K562 (cell line): ENCODE measurements around the gene TCEAL8. TPM values are rescaled to one million over a fixed set of nuclear protein-coding genes. Genes with fewer than 3 reads are reported as not detected.

Experiments
- ARID1B ChIP-seq: fragments of 450-650 bp; IDR thresholded peaks from 2 replicates; pipeline ENCODE4 v1.6.1; 2016; ENCODE audit warnings: antibody characterized with exemption, mild to moderate bottlenecking, inconsistent platforms
- BRCA1 ChIP-seq, 2 experiments: fragments of 450-650 bp in 1 of 2; sonication (generic) in 1 of 2; formaldehyde crosslinking in 1 of 2; IDR thresholded peaks; 2 replicates each; pipeline versions ENCODE4 v1.5.0 to v1.6.1; 2017 to 2020; ENCODE audit warnings: mild to moderate bottlenecking in 1 of 2, missing genetic modification reagents in 1 of 2
- CBX2 ChIP-seq: fragments of 200-600 bp; sonication (generic); IDR thresholded peaks from one replicate; pipeline ENCODE4 v1.6.1; 2012; ENCODE audit warnings: mild to moderate bottlenecking, low read length, inconsistent platforms; ENCODE audit not compliant: insufficient read depth, poor library complexity, severe bottlenecking
- HNRNPL ChIP-seq: fragments of 200-400 bp; formaldehyde crosslinking; IDR thresholded peaks from 2 replicates; pipeline ENCODE4 v1.6.1; 2017; ENCODE audit warnings: low read depth, mild to moderate bottlenecking, low read length
- MAFK ChIP-seq: IDR thresholded peaks from 2 replicates; pipeline ENCODE4 v1.6.1; 2011; ENCODE audit warnings: low read length, improper control_type of control experiment
- RREB1 ChIP-seq: fragments of 250-450 bp; sonication (Bioruptor Pico); IDR thresholded peaks from 2 replicates; pipeline ENCODE4 v1.4.0; 2020
- SP1 ChIP-seq: sonication (generic); formaldehyde crosslinking; IDR thresholded peaks from 2 replicates; pipeline ENCODE4 v1.8.1; 2022; ENCODE audit warnings: mild to moderate bottlenecking, missing genetic modification reagents
- ZBTB9 ChIP-seq: fragments of 450-650 bp; formaldehyde crosslinking; IDR thresholded peaks from 2 replicates; pipeline ENCODE4 v1.4.0; 2020; ENCODE audit warnings: mild to moderate bottlenecking, moderate library complexity
- ZKSCAN1 ChIP-seq: fragments of 150-350 bp; IDR thresholded peaks from 2 replicates; pipeline ENCODE4 v1.6.1; 2016; ENCODE audit warnings: low read depth, low read length
- ZMIZ1 ChIP-seq, 2 experiments: fragments of 150-350 bp in 1 of 2; IDR thresholded peaks; 2 replicates each; pipeline ENCODE4 v1.6.1; 2012 to 2016; ENCODE audit warnings: low read depth in 2 of 2, low read length in 2 of 2, mild to moderate bottlenecking in 1 of 2, moderate library complexity in 1 of 2
- ZNF12 ChIP-seq: sonication (generic); formaldehyde crosslinking; IDR thresholded peaks from 2 replicates; pipeline ENCODE4 v1.4.0; 2020; ENCODE audit warnings: mild to moderate bottlenecking, missing genetic modification reagents
- ZNF124 ChIP-seq: sonication (generic); formaldehyde crosslinking; IDR thresholded peaks from 2 replicates; pipeline ENCODE4 v1.8.1; 2022; ENCODE audit warnings: missing genetic modification reagents
- ZSCAN32 ChIP-seq: fragments of 450-650 bp; formaldehyde crosslinking; IDR thresholded peaks from 2 replicates; pipeline ENCODE4 v1.4.0; 2020; ENCODE audit warnings: mild to moderate bottlenecking, moderate library complexity
- polyA plus RNA-seq, 8 experiments: library from polyadenylated mRNA; depleted of rRNA in 4 of 8; stranded (reverse) in 5 of 8; unstranded in 3 of 8; fragments of >200 nt; fragmentation: Nextera tagmentation in 2 of 8; fragmentation: Illumina TruSeq in 1 of 8; extraction: Ambion mirVana in 2 of 8; extraction: Trizol in 1 of 8; gene quantifications; 2 replicates each; pipeline versions ENCODE4 v1.2.1 to v1.2.3, GENCODE V29; 2011 to 2014; ENCODE audit warnings: inconsistent platforms in 1 of 8, missing spikeins in 1 of 8
- total RNA-seq, 7 experiments: library from RNA; depleted of rRNA in 6 of 7; stranded (reverse); fragments of >200 nt in 6 of 7; fragmentation: Illumina TruSeq in 2 of 7; extraction: Trizol in 2 of 7; gene quantifications; 2 replicates each; pipeline versions ENCODE4 v1.2.1 to v1.2.3, GENCODE V29; 2011 to 2021; ENCODE audit warnings: low replicate concordance in 1 of 7

The TCEAL8 gene
- total and polyA plus RNA-seq, 9 of the 15 experiments (the other 6 are each of a cell fraction or from before 2014, with no cell fraction given), result 49.0 to 178 (median 101) TPM

GRCh38 chrX:103211012-103211715 lies 43.8 kb downstream of the TCEAL8 start (continued):
- no peak for TF ChIP-seq SP1 (CRISPR knock-in tag)
- no peak for TF ChIP-seq ZMIZ1 (IDR thresholded peaks at IDR 0.05; ENCODE audit: low read depth in 2 of 2, low read length in 2 of 2)
- TF ChIP-seq MAFK, result no peak
- TF ChIP-seq ARID1B, result no peak
- TF ChIP-seq HNRNPL, result no peak
- no peak for TF ChIP-seq ZSCAN32 (CRISPR knock-in tag)
- 0 out of 2 replicates have a peak, but pooled peaks have one; percentile 17 for TF ChIP-seq ZBTB9 (CRISPR knock-in tag)
- no peak for TF ChIP-seq ZNF12
- no peak for TF ChIP-seq RREB1
- no peak for TF ChIP-seq CBX2
- TF ChIP-seq ZNF124 (CRISPR knock-in tag), result no peak
- TF ChIP-seq ZKSCAN1, result no peak
- TF ChIP-seq BRCA1 (IDR thresholded peaks at IDR 0.05), result no peak
- TF ChIP-seq BRCA1 (CRISPR knock-in tag; IDR thresholded peaks at IDR 0.05), result no peak
